Loucy (cell line): Measurements from ENCODE around the gene SPRR5.

ENCODE experiments used
- H2AFZ ChIP-seq: fragments of 200-600 bp; sonication (generic); 2 replicates; pipeline ENCODE4 v1.6.0; 2016; ENCODE audit warnings: antibody characterized with exemption, mild to moderate bottlenecking, low read length, moderate library complexity
- H3F3A ChIP-seq: fragments of 200-600 bp; 2 replicates; pipeline ENCODE4 v1.6.0; 2016; ENCODE audit warnings: antibody characterized with exemption, low read depth, mild to moderate bottlenecking
- H3K27me3 ChIP-seq: fragments of 200-600 bp; sonication (generic); 2 replicates; pipeline ENCODE4 v1.6.1; 2014; ENCODE audit warnings: low read length, mild to moderate bottlenecking; ENCODE audit not compliant: insufficient read depth, poor library complexity, severe bottlenecking
- H3K36me3 ChIP-seq: fragments of 200-600 bp; sonication (generic); 2 replicates; pipeline ENCODE4 v1.6.1; 2016; ENCODE audit warnings: low read length; ENCODE audit not compliant: insufficient read depth
- H3K4me1 ChIP-seq: fragments of 200-600 bp; sonication (generic); 2 replicates; pipeline ENCODE4 v1.5.1; 2014; ENCODE audit warnings: low read length, mild to moderate bottlenecking; ENCODE audit not compliant: insufficient read depth, poor library complexity, severe bottlenecking
- H3K4me2 ChIP-seq: fragments of 200-600 bp; sonication (generic); 2 replicates; pipeline ENCODE4 v1.6.0; 2014; ENCODE audit warnings: antibody characterized with exemption, low read length, low read depth, mild to moderate bottlenecking; ENCODE audit not compliant: poor library complexity, severe bottlenecking
- H3K4me3 ChIP-seq: fragments of 200-600 bp; sonication (generic); 2 replicates; pipeline ENCODE4 v1.5.1; 2014; ENCODE audit warnings: low read length, mild to moderate bottlenecking, mixed read lengths; ENCODE audit not compliant: poor library complexity, severe bottlenecking
- H3K79me2 ChIP-seq: fragments of 200-600 bp; sonication (generic); 2 replicates; pipeline ENCODE4 v1.6.1; 2014; ENCODE audit warnings: low read length; ENCODE audit not compliant: insufficient read depth
- H3K9ac ChIP-seq: fragments of 200-600 bp; sonication (generic); 2 replicates; pipeline ENCODE4 v1.6.0; 2014; ENCODE audit warnings: mild to moderate bottlenecking, low read depth, low read length, moderate library complexity; ENCODE audit not compliant: poor library complexity, severe bottlenecking
- H3K9me2 ChIP-seq: fragments of 200-600 bp; sonication (generic); replicated peaks from 2 replicates; pipeline ENCODE4 v1.6.1; 2016; ENCODE audit warnings: low read depth, low read length, mixed read lengths
- H3K9me3 ChIP-seq: fragments of 200-600 bp; sonication (generic); 2 replicates; pipeline ENCODE4 v1.6.1; 2014; ENCODE audit warnings: mild to moderate bottlenecking, antibody characterized with exemption, low read length, low read depth; ENCODE audit not compliant: insufficient read depth
- H4K20me1 ChIP-seq: fragments of 200-600 bp; sonication (generic); 2 replicates; pipeline ENCODE4 v1.6.0; 2014; ENCODE audit warnings: antibody characterized with exemption, low read length, mild to moderate bottlenecking; ENCODE audit not compliant: insufficient read depth, poor library complexity, severe bottlenecking
- EZH2phosphoT487 ChIP-seq: fragments of 200-600 bp; IDR thresholded peaks from 2 replicates; pipeline ENCODE4 v1.6.1; 2018; ENCODE audit warnings: antibody characterized with exemption, mild to moderate bottlenecking, moderate library complexity, borderline replicate concordance
- TF ChIP-seq, protein P1 (sequence below): fragments of 200-600 bp; sonication (generic); conservative IDR thresholded peaks from 2 replicates; pipeline ENCODE4 v1.5.1; 2014; ENCODE audit warnings: mild to moderate bottlenecking, antibody characterized with exemption, low read length

SPRR5 gene

DNA sequence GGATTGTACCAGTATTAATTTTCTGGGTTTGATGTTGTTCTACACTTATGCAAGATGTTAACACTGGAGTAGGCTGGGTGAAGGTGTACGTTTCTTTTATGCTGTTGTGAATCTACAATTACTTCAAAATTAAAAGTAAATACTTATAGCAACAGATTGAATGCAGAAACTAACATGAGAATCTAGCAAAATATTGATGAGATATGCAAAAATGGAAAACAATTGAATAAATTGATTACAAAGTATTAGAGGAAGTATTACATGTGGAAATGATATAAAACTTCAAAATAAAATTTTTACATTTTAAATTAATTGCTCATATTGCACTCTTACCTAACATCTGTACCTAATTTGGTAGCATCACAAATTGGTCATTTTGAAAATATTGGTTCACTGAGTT, 48.8 kb downstream of the SPRR5 start:
- Histone ChIP-seq H3K9ac (no peak overlapping the region), H3K4me1 (no peaks in the 10 kb centered on the region), H3K9me3 (no peaks in the 10 kb centered on the region), H3K9me2 (no peaks in the 10 kb centered on the region), H4K20me1 (no peaks in the 10 kb centered on the region), H3F3A (no peaks in the 10 kb centered on the region), H3K36me3 (no peaks in the 10 kb centered on the region), H3K4me2 (no peak overlapping the region), H2AFZ (no peak overlapping the region), H3K4me3 (no peak overlapping the region), H3K79me2 (no peaks in the 10 kb centered on the region), H3K27me3 (no peaks in the 10 kb centered on the region)
- TF ChIP-seq, protein P1, sequence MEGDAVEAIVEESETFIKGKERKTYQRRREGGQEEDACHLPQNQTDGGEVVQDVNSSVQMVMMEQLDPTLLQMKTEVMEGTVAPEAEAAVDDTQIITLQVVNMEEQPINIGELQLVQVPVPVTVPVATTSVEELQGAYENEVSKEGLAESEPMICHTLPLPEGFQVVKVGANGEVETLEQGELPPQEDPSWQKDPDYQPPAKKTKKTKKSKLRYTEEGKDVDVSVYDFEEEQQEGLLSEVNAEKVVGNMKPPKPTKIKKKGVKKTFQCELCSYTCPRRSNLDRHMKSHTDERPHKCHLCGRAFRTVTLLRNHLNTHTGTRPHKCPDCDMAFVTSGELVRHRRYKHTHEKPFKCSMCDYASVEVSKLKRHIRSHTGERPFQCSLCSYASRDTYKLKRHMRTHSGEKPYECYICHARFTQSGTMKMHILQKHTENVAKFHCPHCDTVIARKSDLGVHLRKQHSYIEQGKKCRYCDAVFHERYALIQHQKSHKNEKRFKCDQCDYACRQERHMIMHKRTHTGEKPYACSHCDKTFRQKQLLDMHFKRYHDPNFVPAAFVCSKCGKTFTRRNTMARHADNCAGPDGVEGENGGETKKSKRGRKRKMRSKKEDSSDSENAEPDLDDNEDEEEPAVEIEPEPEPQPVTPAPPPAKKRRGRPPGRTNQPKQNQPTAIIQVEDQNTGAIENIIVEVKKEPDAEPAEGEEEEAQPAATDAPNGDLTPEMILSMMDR, result no peak
- TF ChIP-seq EZH2phosphoT487, result no peak

- H3K9me2 ChIP-seq, result no peaks in the 10 kb centered on the region
- H4K20me1 ChIP-seq, result no peaks in the 10 kb centered on the region
- no peak overlapping the region for H3K9ac ChIP-seq
- H3K4me1 ChIP-seq, result no peaks in the 10 kb centered on the region
- H3F3A ChIP-seq, result no peaks in the 10 kb centered on the region
- no peak overlapping the region for H3K4me3 ChIP-seq
- H3K4me2 ChIP-seq, result no peak overlapping the region
- no peaks in the 10 kb centered on the region for H3K79me2 ChIP-seq
- H3K27me3 ChIP-seq, result no peaks in the 10 kb centered on the region
- H3K36me3 ChIP-seq, result no peaks in the 10 kb centered on the region
- no peak overlapping the region for H2AFZ ChIP-seq
- H3K9me3 ChIP-seq, result no peaks in the 10 kb centered on the region
- TF ChIP-seq, protein P1, result no peak
- no peak for TF ChIP-seq EZH2phosphoT487
These were observed 49.8 kb downstream of the SPRR5 start for GRCh38 chr1:152996633-152997400.

GRCh38 chr1:152997901-152998300, 50.9 kb downstream of the SPRR5 start:
- Histone ChIP-seq H3K9me3 (no peaks in the 10 kb centered on the region), H3K27me3 (no peaks in the 10 kb centered on the region), H3K9ac (no peak overlapping the region), H3K9me2 (no peaks in the 10 kb centered on the region), H3K4me1 (no peaks in the 10 kb centered on the region), H2AFZ (no peak overlapping the region), H3K79me2 (no peaks in the 10 kb centered on the region), H3K36me3 (no peaks in the 10 kb centered on the region), H3F3A (no peaks in the 10 kb centered on the region), H3K4me2 (no peak overlapping the region), H4K20me1 (no peaks in the 10 kb centered on the region), H3K4me3 (no peak overlapping the region)
- no peak for TF ChIP-seq EZH2phosphoT487
- TF ChIP-seq, protein P1, result no peak
